Measurements from ENCODE around the gene SLC16A8. TPM values are rescaled to one million over a fixed set of nuclear protein-coding genes. Genes with fewer than 3 reads are reported as not detected.

The SLC16A8 gene
- total RNA-seq, 1 experiment from 2014 or later = 1.1 TPM

- Mint-ChIP-seq H3K4me3 (peak overlapping the region; percentile 43 to 79; a peak in 2 of 5 replicates), H3K4me1 (peaks cover 11 to 23% of the 10 kb centered on the region in 2 experiments), H3K9me3 (no peaks in the 10 kb centered on the region; a peak in 1 of 5 replicates), H3K36me3 (ENCODE audit: insufficient read depth in 1 of 3, low read depth in 3 of 3) (peaks cover 0 to 10% (median 1%) of the 10 kb centered on the region in 3 experiments; a peak in 4 of 7 replicates), H3K27me3 (ENCODE audit: low read depth) (peaks cover 1% of the 10 kb centered on the region), H3K27ac (peak overlapping the region in 1 of 3 experiments; percentile 55; a peak in 1 of 7 replicates)
- no peak overlapping the region for H3K18ac ChIP-seq (ENCODE audit: insufficient read length, low read depth, low read length)
- no peak overlapping the region for H3K4me2 ChIP-seq (ENCODE audit: insufficient read depth, insufficient read length, low read length)
- no peak overlapping the region for H2AK5ac ChIP-seq (ENCODE audit: insufficient read length, low read length)
- H3K27me3 ChIP-seq (ENCODE audit: insufficient read depth, low read length) = no peaks in the 10 kb centered on the region
- H2AFZ ChIP-seq (ENCODE audit: low read length) = no peak overlapping the region
- H2BK5ac ChIP-seq (ENCODE audit: insufficient read length, low read length) = no peak overlapping the region
- H3K23me2 ChIP-seq (ENCODE audit: insufficient read length, low read depth, low read length, poor library complexity, severe bottlenecking) = peaks cover 4% of the 10 kb centered on the region
- peak; percentile 28 for DNase-seq
- H3K9me3 ChIP-seq (ENCODE audit: control insufficient read depth, low read depth, low read length) = no peaks in the 10 kb centered on the region
- WGBS (ENCODE audit: extremely low coverage, insufficient read length, low lambda C conversion rate) = no CpG with 5 or more reads among the region's 9 CpGs
- H3K79me2 ChIP-seq (ENCODE audit: insufficient read depth, low read length) = no peaks in the 10 kb centered on the region
- TF ChIP-seq CTCF (conservative IDR thresholded peaks at IDR 0.05) = no peak
- H3K14ac ChIP-seq (ENCODE audit: insufficient read depth, low read length) = no peak overlapping the region
- H3K27ac ChIP-seq (ENCODE audit: insufficient read length, low read depth, low read length) = no peak overlapping the region
- no peak overlapping the region for H4K8ac ChIP-seq (replicated peaks; ENCODE audit: insufficient read length, low read depth, low read length)
- no peak overlapping the region for H2BK12ac ChIP-seq (ENCODE audit: insufficient read length, low read depth, low read length)
- H4K5ac ChIP-seq (ENCODE audit: insufficient read length, low read depth, low read length) = no peak overlapping the region
- H4K20me1 ChIP-seq (ENCODE audit: control insufficient read depth, insufficient read depth, insufficient read length) = no peaks in the 10 kb centered on the region
- H3K9ac ChIP-seq (ENCODE audit: extremely low read depth, insufficient read length, low read length) = no peak overlapping the region
- no peak overlapping the region for H4K91ac ChIP-seq (ENCODE audit: insufficient read length, low read depth, low read length)
- H2BK120ac ChIP-seq (ENCODE audit: low read depth, low read length, poor library complexity, severe bottlenecking) = no peak overlapping the region
- H3K56ac ChIP-seq (ENCODE audit: insufficient read length, low read depth, low read length) = no peak overlapping the region
- H3K79me1 ChIP-seq (ENCODE audit: insufficient read depth, low read depth, low read length, poor library complexity, severe bottlenecking) = no peaks in the 10 kb centered on the region
- H3K4ac ChIP-seq (ENCODE audit: low read depth, low read length) = no peak overlapping the region
- H3K4me1 ChIP-seq (ENCODE audit: insufficient read depth, low read length) = no peaks in the 10 kb centered on the region
- no peak overlapping the region for H2BK15ac ChIP-seq (ENCODE audit: low read depth, low read length)
- no peak overlapping the region for H3K23ac ChIP-seq (ENCODE audit: insufficient read length, low read depth, low read length)
- no peak overlapping the region for H3T11ph ChIP-seq (ENCODE audit: low read length)
- H2BK20ac ChIP-seq (ENCODE audit: low read depth, low read length, poor library complexity, severe bottlenecking) = no peak overlapping the region
Measured at GRCh38 chr22:38098410-38099249, 14.6 kb upstream of the SLC16A8 start.
